HCT116 (cell line): ENCODE results near the gene GANAB. TPM values are rescaled to one million over a fixed set of nuclear protein-coding genes. Genes with fewer than 3 reads are reported as not detected.

ENCODE experiments used
- ATAC-seq: fragments of 200-7000 bp; cut with Tn5 transposase; 2 replicates; pipeline ENCODE4 v1.9.1; 2020; ENCODE audit warnings: mild to moderate bottlenecking, moderate library complexity
- BruUV-seq: library from RNA; stranded (reverse); fragments of 400-500 nt; replicated peaks from 2 replicates; lab custom pipeline; 2021; lab: Mats Ljungman, UMichigan
- CTCF ChIA-PET: fragments of 300-600 bp; sonication (Branson Sonifier 250); formaldehyde crosslinking; loops from one replicate; lab custom pipeline; 2021; ENCODE audit warnings: antibody characterized with exemption; lab: Charles Lee
- POLR2A ChIA-PET: fragments of 300-600, 350-600 bp; sonication (Branson Sonifier 250); formaldehyde crosslinking; loops from one replicate; lab custom pipeline; 2021; ENCODE audit warnings: antibody characterized with exemption; lab: Charles Lee
- RAD21 ChIA-PET, 2 experiments: fragments of 300-600 bp; sonication (Branson Sonifier 250); formaldehyde crosslinking; loops; one replicate each; lab custom pipeline; 2023; ENCODE audit warnings: low total read pairs in 2 of 2; ENCODE audit not compliant: uncharacterized antibody in 2 of 2, unreplicated experiment in 2 of 2, low non-redundant PET in 1 of 2; lab: Charles Lee
- DNase-seq: peaks from one replicate; pipeline ENCODE4 v3.0.0-alpha.2; 2010; ENCODE audit warnings: low read depth, low spot score
- H2AFZ ChIP-seq: fragments of 200-600 bp; shearing (Covaris generic), sonication (generic); 2 replicates; pipeline ENCODE4 v1.6.1; 2017; ENCODE audit warnings: low read depth, mixed run types, mixed read lengths, antibody characterized with exemption, low read length; ENCODE audit not compliant: poor library complexity, severe bottlenecking
- H3K27ac ChIP-seq: 2 replicates; pipeline ENCODE4 v1.5.1; 2012; ENCODE audit warnings: low read depth, low read length
- H3K27me3 ChIP-seq: fragments of 200-600 bp; sonication (generic); 2 replicates; pipeline ENCODE4 v1.6.1; 2016; ENCODE audit warnings: mixed run types, low read length, mixed read lengths; ENCODE audit not compliant: insufficient read depth
- H3K36me3 ChIP-seq, 2 experiments: fragments of 200-500 bp in 1 of 2; fragments of 200-600 bp in 1 of 2; sonication (Bioruptor generic) in 1 of 2; sonication (generic) in 1 of 2; 2 replicates each; pipeline versions ENCODE4 v1.5.1 to v1.6.1; 2014 to 2016; ENCODE audit warnings: low read length in 2 of 2, inconsistent platforms in 1 of 2, mixed read lengths in 1 of 2, mixed run types in 1 of 2; ENCODE audit not compliant: insufficient read depth in 2 of 2, control insufficient read depth in 1 of 2
- H3K4me1 ChIP-seq, 2 experiments: fragments of 200-600 bp in 1 of 2; sonication (generic) in 1 of 2; 2 replicates each; pipeline versions ENCODE4 v1.5.1 to v1.6.1; 2012 to 2017; ENCODE audit warnings: low read length in 2 of 2, inconsistent platforms in 1 of 2, mild to moderate bottlenecking in 1 of 2, mixed read lengths in 1 of 2, mixed run types in 1 of 2, moderate library complexity in 1 of 2; ENCODE audit not compliant: insufficient read depth in 2 of 2, control insufficient read depth in 1 of 2
- H3K4me2 ChIP-seq: fragments of 200-600 bp; sonication (generic); 2 replicates; pipeline ENCODE4 v1.6.1; 2017; ENCODE audit warnings: mixed run types, low read length, mixed read lengths
- H3K4me3 ChIP-seq, 2 experiments: fragments of 200-600 bp in 1 of 2; sonication (generic) in 1 of 2; replicated peaks in 1 of 2; 2 replicates each; pipeline ENCODE4 v1.5.1; 2011 to 2016; ENCODE audit warnings: low read length in 2 of 2, control low read depth in 1 of 2, low read depth in 1 of 2, mild to moderate bottlenecking in 1 of 2, mixed read lengths in 1 of 2, mixed run types in 1 of 2
- H3K79me2 ChIP-seq: fragments of 200-600 bp; sonication (generic); 2 replicates; pipeline ENCODE4 v1.6.1; 2017; ENCODE audit warnings: mild to moderate bottlenecking, mixed run types, low read length, moderate library complexity, mixed read lengths; ENCODE audit not compliant: insufficient read depth
- H3K9ac ChIP-seq: fragments of 200-600 bp; sonication (generic); 2 replicates; pipeline ENCODE4 v1.6.1; 2016; ENCODE audit warnings: low read length, mixed read lengths
- H3K9me2 ChIP-seq: fragments of 200-600 bp; sonication (generic), shearing (Covaris generic); 2 replicates; pipeline ENCODE4 v1.6.1; 2017; ENCODE audit warnings: mixed run types, mild to moderate bottlenecking, moderate library complexity; ENCODE audit not compliant: insufficient read depth
- H3K9me3 ChIP-seq, 2 experiments: fragments of 200-500 bp in 1 of 2; fragments of 200-600 bp in 1 of 2; sonication (Bioruptor generic) in 1 of 2; sonication (generic) in 1 of 2; 2 replicates each; pipeline ENCODE4 v1.6.1; 2014 to 2017; ENCODE audit warnings: low read length in 2 of 2, mixed read lengths in 2 of 2, inconsistent platforms in 1 of 2, low read depth in 1 of 2, mild to moderate bottlenecking in 1 of 2, mixed run types in 1 of 2, moderate library complexity in 1 of 2; ENCODE audit not compliant: control insufficient read depth in 1 of 2, insufficient read depth in 1 of 2
- H4K20me1 ChIP-seq: fragments of 200-600 bp; sonication (generic), shearing (Covaris generic); 2 replicates; pipeline ENCODE4 v1.6.1; 2017; ENCODE audit warnings: mixed run types, mild to moderate bottlenecking, moderate library complexity; ENCODE audit not compliant: insufficient read depth
- EZH2 ChIP-seq: fragments of 200-600 bp; sonication (generic); IDR thresholded peaks from 2 replicates; pipeline ENCODE4 v1.6.1; 2017; ENCODE audit warnings: antibody characterized with exemption, mixed run types
- JUND ChIP-seq: IDR thresholded peaks from 2 replicates; pipeline ENCODE4 v1.6.1; 2012
- POLR2A ChIP-seq: IDR thresholded peaks from 2 replicates; pipeline ENCODE4 v1.7.0; 2011; ENCODE audit warnings: borderline replicate concordance; ENCODE audit not compliant: insufficient read depth, insufficient read length; ENCODE audit errors: extremely low read depth
- POLR2AphosphoS5 ChIP-seq: IDR thresholded peaks from 2 replicates; pipeline ENCODE4 v1.6.1; 2011; ENCODE audit warnings: mild to moderate bottlenecking, low read depth, low read length, moderate library complexity
- SIN3A ChIP-seq: IDR thresholded peaks from 2 replicates; pipeline ENCODE4 v1.6.1; 2012; ENCODE audit warnings: low read depth
- YY1 ChIP-seq: IDR thresholded peaks from 2 replicates; pipeline ENCODE4 v1.6.1; 2011; ENCODE audit warnings: low read length, low read depth, moderate library complexity, mild to moderate bottlenecking; ENCODE audit not compliant: insufficient replicate concordance; ENCODE audit errors: extremely low read depth
- ZFX ChIP-seq: fragments of 450-650 bp; IDR thresholded peaks from 2 replicates; pipeline ENCODE4 v1.6.1; 2017
- intact Hi-C: fragments of 100-400 bp; cut with micrococcal nuclease; formaldehyde crosslinking; loops from 2 replicates; pipeline ENCODE4 v1.10.0; 2022
- total RNA-seq: library from RNA; stranded (reverse); gene quantifications from one replicate; pipeline ENCODE4 v1.2.1, GENCODE V29; 2021; ENCODE audit not compliant: unreplicated experiment
- TF ChIP-seq, protein P1 (sequence below): IDR thresholded peaks from 2 replicates; pipeline ENCODE4 v1.6.1; 2011; ENCODE audit warnings: mild to moderate bottlenecking, low read length, moderate library complexity; ENCODE audit not compliant: insufficient replicate concordance; ENCODE audit errors: extremely low read depth
- TF ChIP-seq, protein P2 (sequence below): IDR thresholded peaks from 2 replicates; pipeline ENCODE4 v1.6.1; 2012
- TF ChIP-seq, protein P3 (sequence below): IDR thresholded peaks from 2 replicates; pipeline ENCODE4 v1.6.1; 2012; ENCODE audit warnings: low read depth

The GANAB gene
- total RNA-seq, 1 experiment from 2014 or later: 410 TPM

DNA sequence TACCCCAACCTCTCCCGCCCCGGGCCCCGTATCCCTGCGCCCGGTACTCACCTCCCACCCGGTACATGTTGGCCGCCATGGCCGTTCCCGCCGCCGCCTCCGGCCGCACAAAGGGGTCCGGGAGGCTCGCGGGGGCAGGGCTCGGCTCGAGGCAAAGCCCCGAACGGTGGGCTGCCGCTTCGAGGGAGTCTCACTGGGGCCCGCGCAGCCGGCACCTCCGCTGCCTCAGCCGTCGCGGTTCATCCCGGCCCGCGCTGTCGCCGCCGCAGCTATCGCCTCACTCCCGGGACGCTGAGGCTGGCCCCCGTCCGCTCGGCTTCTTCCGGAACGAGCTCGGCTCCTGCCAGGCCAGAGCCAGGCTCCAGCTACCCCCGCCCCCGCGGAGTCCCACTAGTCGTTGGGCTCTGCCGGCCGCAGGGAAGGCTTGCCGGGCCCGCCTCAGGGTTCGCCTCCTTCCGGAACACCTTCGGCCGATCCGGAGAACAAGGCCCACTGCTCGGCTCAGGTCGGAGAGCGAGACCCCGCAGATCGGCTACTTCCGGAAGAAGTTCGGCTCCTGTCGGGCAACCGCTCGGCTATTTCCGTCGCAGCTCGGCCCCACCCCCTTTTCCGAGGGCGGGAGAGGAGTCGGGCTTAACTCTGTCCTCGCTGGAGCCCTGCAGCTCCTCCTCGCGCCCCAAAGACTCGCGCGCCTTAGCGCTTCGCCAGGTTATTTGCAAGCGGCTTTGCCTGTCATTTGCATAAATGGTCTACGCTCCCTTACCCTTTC is 44.9 kb downstream of the GANAB start, which contains the start of gene MTA2:
TSS of gene MTA2 (minus strand) at position 494 of the 769 bp plus-strand sequence. CDS start at position 79, 415 bp downstream.
- H3K27ac ChIP-seq: peak within 1 kb of the TSS; percentile 99
- ChIA-PET RAD21 (interaction anchor here in 1 of 2 experiments (0.6 to 1.5 kb wide), 3 partner anchors 9 to 24 kb away, joined by 3 to 6 read pairs (median 4); partner anchors contain the start of gene B3GAT3), CTCF (interaction anchor here (0.9 to 1.1 kb wide), 6 partner anchors 9 to 177 kb away, joined by 3 to 14 read pairs (median 4); partner anchors contain the start of genes LBHD1, TUT1 and UQCC3), POLR2A (interaction anchor here (0.7 to 4.5 kb wide), 13 partner anchors 10 to 239 kb away, joined by 3 to 40 read pairs (median 5); partner anchors contain the start of genes B3GAT3, C11orf98, CSKMT and EEF1G)
- peaks cover 17 to 24% of the 10 kb centered on the region in 2 experiments; a peak in 3 of 4 replicates for H3K36me3 ChIP-seq
- no peaks in the 10 kb centered on the region for H3K9me3 ChIP-seq
- no peak within 1 kb of the TSS for H2AFZ ChIP-seq
- peak within 1 kb of the TSS; percentile 92 to 94 for H3K4me3 ChIP-seq
- H3K4me1 ChIP-seq: peaks cover 13 to 44% of the 10 kb centered on the region in 2 experiments
- H3K27me3 ChIP-seq: no peaks in the 10 kb centered on the region
- no peaks in the 10 kb centered on the region for H4K20me1 ChIP-seq
- ATAC-seq: peak; percentile 87
- H3K9me2 ChIP-seq: no peaks in the 10 kb centered on the region
- BruUV-seq: no TSS peak
- TF ChIP-seq, protein P1, sequence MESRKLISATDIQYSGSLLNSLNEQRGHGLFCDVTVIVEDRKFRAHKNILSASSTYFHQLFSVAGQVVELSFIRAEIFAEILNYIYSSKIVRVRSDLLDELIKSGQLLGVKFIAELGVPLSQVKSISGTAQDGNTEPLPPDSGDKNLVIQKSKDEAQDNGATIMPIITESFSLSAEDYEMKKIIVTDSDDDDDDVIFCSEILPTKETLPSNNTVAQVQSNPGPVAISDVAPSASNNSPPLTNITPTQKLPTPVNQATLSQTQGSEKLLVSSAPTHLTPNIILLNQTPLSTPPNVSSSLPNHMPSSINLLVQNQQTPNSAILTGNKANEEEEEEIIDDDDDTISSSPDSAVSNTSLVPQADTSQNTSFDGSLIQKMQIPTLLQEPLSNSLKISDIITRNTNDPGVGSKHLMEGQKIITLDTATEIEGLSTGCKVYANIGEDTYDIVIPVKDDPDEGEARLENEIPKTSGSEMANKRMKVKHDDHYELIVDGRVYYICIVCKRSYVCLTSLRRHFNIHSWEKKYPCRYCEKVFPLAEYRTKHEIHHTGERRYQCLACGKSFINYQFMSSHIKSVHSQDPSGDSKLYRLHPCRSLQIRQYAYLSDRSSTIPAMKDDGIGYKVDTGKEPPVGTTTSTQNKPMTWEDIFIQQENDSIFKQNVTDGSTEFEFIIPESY: no peak
- TF ChIP-seq EZH2 (no peak), SIN3A (no peak), YY1 (peak; percentile 50), ZFX (peak; percentile 76; the same call in 1 of the 2 replicates), POLR2AphosphoS5 (peak; percentile 80), POLR2A (peak; percentile 20), JUND (no peak)
- TF ChIP-seq, protein P2, sequence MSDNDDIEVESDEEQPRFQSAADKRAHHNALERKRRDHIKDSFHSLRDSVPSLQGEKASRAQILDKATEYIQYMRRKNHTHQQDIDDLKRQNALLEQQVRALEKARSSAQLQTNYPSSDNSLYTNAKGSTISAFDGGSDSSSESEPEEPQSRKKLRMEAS: no peak
- TF ChIP-seq, protein P3, sequence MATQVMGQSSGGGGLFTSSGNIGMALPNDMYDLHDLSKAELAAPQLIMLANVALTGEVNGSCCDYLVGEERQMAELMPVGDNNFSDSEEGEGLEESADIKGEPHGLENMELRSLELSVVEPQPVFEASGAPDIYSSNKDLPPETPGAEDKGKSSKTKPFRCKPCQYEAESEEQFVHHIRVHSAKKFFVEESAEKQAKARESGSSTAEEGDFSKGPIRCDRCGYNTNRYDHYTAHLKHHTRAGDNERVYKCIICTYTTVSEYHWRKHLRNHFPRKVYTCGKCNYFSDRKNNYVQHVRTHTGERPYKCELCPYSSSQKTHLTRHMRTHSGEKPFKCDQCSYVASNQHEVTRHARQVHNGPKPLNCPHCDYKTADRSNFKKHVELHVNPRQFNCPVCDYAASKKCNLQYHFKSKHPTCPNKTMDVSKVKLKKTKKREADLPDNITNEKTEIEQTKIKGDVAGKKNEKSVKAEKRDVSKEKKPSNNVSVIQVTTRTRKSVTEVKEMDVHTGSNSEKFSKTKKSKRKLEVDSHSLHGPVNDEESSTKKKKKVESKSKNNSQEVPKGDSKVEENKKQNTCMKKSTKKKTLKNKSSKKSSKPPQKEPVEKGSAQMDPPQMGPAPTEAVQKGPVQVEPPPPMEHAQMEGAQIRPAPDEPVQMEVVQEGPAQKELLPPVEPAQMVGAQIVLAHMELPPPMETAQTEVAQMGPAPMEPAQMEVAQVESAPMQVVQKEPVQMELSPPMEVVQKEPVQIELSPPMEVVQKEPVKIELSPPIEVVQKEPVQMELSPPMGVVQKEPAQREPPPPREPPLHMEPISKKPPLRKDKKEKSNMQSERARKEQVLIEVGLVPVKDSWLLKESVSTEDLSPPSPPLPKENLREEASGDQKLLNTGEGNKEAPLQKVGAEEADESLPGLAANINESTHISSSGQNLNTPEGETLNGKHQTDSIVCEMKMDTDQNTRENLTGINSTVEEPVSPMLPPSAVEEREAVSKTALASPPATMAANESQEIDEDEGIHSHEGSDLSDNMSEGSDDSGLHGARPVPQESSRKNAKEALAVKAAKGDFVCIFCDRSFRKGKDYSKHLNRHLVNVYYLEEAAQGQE: no peak
- peaks cover 47% of the 10 kb centered on the region for H3K79me2 ChIP-seq
- H3K4me2 ChIP-seq: peak within 1 kb of the TSS; percentile 88
- H3K9ac ChIP-seq: peak within 1 kb of the TSS; percentile 99
- intact Hi-C loops: loop anchor here (1.0 kb wide), 1 partner anchor 10 kb away; the partner anchor contains the start of gene TUT1
- DNase-seq: peak; percentile 95
